Breast epithelium (tissue), 3 donors: ENCODE data around the gene SUZ12.

Experiments
- POLR2A ChIP-seq: fragments of 450-650 bp; IDR thresholded peaks from one replicate; pipeline ENCODE4 v1.6.1; 2016; ENCODE audit warnings: antibody characterized with exemption, mild to moderate bottlenecking, moderate library complexity
- TF ChIP-seq, protein P1 (sequence below), 3 donors: fragments of 450-650 bp; IDR thresholded peaks; one replicate each; pipeline ENCODE4 v1.5.1; 2016 to 2017; ENCODE audit warnings: antibody characterized with exemption in 3 of 3, mild to moderate bottlenecking in 3 of 3, moderate library complexity in 3 of 3

- TF ChIP-seq, protein P1, sequence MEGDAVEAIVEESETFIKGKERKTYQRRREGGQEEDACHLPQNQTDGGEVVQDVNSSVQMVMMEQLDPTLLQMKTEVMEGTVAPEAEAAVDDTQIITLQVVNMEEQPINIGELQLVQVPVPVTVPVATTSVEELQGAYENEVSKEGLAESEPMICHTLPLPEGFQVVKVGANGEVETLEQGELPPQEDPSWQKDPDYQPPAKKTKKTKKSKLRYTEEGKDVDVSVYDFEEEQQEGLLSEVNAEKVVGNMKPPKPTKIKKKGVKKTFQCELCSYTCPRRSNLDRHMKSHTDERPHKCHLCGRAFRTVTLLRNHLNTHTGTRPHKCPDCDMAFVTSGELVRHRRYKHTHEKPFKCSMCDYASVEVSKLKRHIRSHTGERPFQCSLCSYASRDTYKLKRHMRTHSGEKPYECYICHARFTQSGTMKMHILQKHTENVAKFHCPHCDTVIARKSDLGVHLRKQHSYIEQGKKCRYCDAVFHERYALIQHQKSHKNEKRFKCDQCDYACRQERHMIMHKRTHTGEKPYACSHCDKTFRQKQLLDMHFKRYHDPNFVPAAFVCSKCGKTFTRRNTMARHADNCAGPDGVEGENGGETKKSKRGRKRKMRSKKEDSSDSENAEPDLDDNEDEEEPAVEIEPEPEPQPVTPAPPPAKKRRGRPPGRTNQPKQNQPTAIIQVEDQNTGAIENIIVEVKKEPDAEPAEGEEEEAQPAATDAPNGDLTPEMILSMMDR (IDR thresholded peaks at IDR 0.05): no peak
- no peak for TF ChIP-seq POLR2A
Measured at GRCh38 chr17:32020943-32021614, 84.3 kb downstream of the SUZ12 start.
